Uterus (tissue), 4 donors: ENCODE results near the gene KLHL3. TPM values are rescaled to one million over a fixed set of nuclear protein-coding genes. Genes with fewer than 3 reads are reported as not detected.

ENCODE experiments used
- DNase-seq, 2 donors: peaks; one replicate each; pipeline ENCODE4 v3.0.0-alpha.2; 2019 to 2020
- H3K27ac ChIP-seq, 2 donors: fragments of 200-600 bp; sonication (generic); 1 replicate in 1 of 2; 2 replicates in 1 of 2; pipeline ENCODE4 v1.5.1; 2016 to 2018
- H3K27me3 ChIP-seq, 2 donors: fragments of 200-600 bp; sonication (generic); one replicate each; pipeline ENCODE4 v1.5.1; 2018 to 2019; ENCODE audit warnings: control low read depth in 1 of 2
- H3K36me3 ChIP-seq, 2 donors: fragments of 200-600 bp; sonication (generic); one replicate each; pipeline ENCODE4 v1.5.1; 2019; ENCODE audit warnings: control low read depth in 1 of 2
- H3K4me1 ChIP-seq, 2 donors: fragments of 200-600 bp; sonication (generic); one replicate each; pipeline ENCODE4 v1.5.1; 2018 to 2019; ENCODE audit warnings: control low read depth in 1 of 2
- H3K4me3 ChIP-seq, 2 donors: fragments of 200-600 bp; sonication (generic); 1 replicate in 1 of 2; 2 replicates in 1 of 2; pipeline ENCODE4 v1.5.1; 2018 to 2019; ENCODE audit warnings: mild to moderate bottlenecking in 1 of 2
- H3K9me3 ChIP-seq, 2 donors: fragments of 200-600 bp; sonication (generic); one replicate each; pipeline ENCODE4 v1.5.1; 2019; ENCODE audit warnings: control low read depth in 1 of 2
- CTCF ChIP-seq, 4 experiments: fragments of 200-600 bp in 2 of 4; fragments of 450-650 bp in 2 of 4; sonication (generic) in 2 of 4; IDR thresholded peaks; one replicate each; pipeline ENCODE4 v1.5.1; 2016 to 2019; ENCODE audit warnings: antibody characterized with exemption in 4 of 4, mild to moderate bottlenecking in 2 of 4, moderate library complexity in 1 of 4
- POLR2A ChIP-seq, 2 donors: fragments of 450-650 bp; IDR thresholded peaks; one replicate each; pipeline ENCODE4 v1.6.1; 2016; ENCODE audit warnings: antibody characterized with exemption in 2 of 2, mild to moderate bottlenecking in 1 of 2, moderate library complexity in 1 of 2
- intact Hi-C: fragments of 100-400 bp; cut with DNase I; formaldehyde crosslinking; loops from one replicate; pipeline ENCODE4 v1.15.1; 2023; ENCODE audit warnings: low total_unique reads
- microRNA counts, 2 donors: library from miRNA; unstranded; fragments of <30 nt; microRNA quantifications; one replicate each; lab custom pipeline; 2016 to 2017
- microRNA-seq: library from miRNA; unstranded; fragments of <30 nt; microRNA quantifications from one replicate; pipeline ENCODE4, GENCODE V29; 2016; ENCODE audit warnings: borderline microRNAs expressed, borderline replicate concordance
- small RNA-seq: library from RNA; depleted of rRNA; stranded (forward); fragments of <200 nt; gene quantifications from one replicate; pipeline ENCODE3, GENCODE V24; 2016
- total RNA-seq, 4 donors: library from RNA; depleted of rRNA in 3 of 4; stranded (reverse); fragments of >200 nt in 3 of 4; gene quantifications; one replicate each; pipeline versions ENCODE4 v1.1.0 to v1.2.4, GENCODE V29; 2014 to 2023
- donor health status: DM: yes; HTN: yes; CAD: no.

The KLHL3 gene
- total RNA-seq, 4 donors from 2014 or later = 3.1 to 21.8 (median 8.9) TPM

GRCh38 chr5:137572042-137572695, 163.7 kb downstream of the KLHL3 start:
- no peak for TF ChIP-seq POLR2A (IDR thresholded peaks at IDR 0.05)
- no peak for TF ChIP-seq CTCF (IDR thresholded peaks at IDR 0.05)
- no peaks in the 10 kb centered on the region for H3K4me1 ChIP-seq
- no peak overlapping the region for H3K4me3 ChIP-seq
- H3K27me3 ChIP-seq = no peaks in the 10 kb centered on the region
- no peak overlapping the region for H3K27ac ChIP-seq
- intact Hi-C loops = no loop called here
- H3K36me3 ChIP-seq = no peaks in the 10 kb centered on the region
- H3K9me3 ChIP-seq = no peaks in the 10 kb centered on the region
- DNase-seq = no peak

GRCh38 chr5:137570070-137570469, 165.8 kb downstream of the KLHL3 start:
- intact Hi-C loops = no loop called here
- Histone ChIP-seq H3K4me3 (no peak overlapping the region), H3K9me3 (no peaks in the 10 kb centered on the region), H3K27me3 (no peaks in the 10 kb centered on the region), H3K27ac (no peak overlapping the region), H3K4me1 (no peaks in the 10 kb centered on the region), H3K36me3 (no peaks in the 10 kb centered on the region)
- no peak for DNase-seq
- TF ChIP-seq POLR2A (IDR thresholded peaks at IDR 0.05) (no peak), CTCF (IDR thresholded peaks at IDR 0.05) (no peak)

MicroRNAs within 50 kb of the gene (microRNA counts, 767-probe panel; counts per million panel counts)
- 0 counts per million in 2 donors for microRNA hsa-miR-874 (lab: Ali Mortazavi, UCI)

Small RNAs within 50 kb of the gene (microRNA-seq; reads per million reads assigned to microRNA genes)
- gene MIR874 = 210 reads per million, percentile 63 among the genes with 10 or more reads in this experiment

Small RNAs within 50 kb of the gene (small RNA-seq; reads per million reads assigned to genes)
- 2.5 reads per million, percentile 78 among the genes with 10 or more reads in this experiment for gene MIR874

Other genes starting within 250 kb of the KLHL3 start
- 100 to 1,000 TPM in 1 of 4 donors, 10 to 100 TPM in 3; 31.8 to 131 (median 45.1) TPM for gene SPOCK1, start 236.8 kb downstream of the KLHL3 start, total RNA-seq
- 10 to 100 TPM in 2 of 4 donors, 1 to 10 TPM in 2; 5.9 to 44.7 (median 21.0) TPM for gene HNRNPA0, start 18.3 kb upstream of the KLHL3 start, total RNA-seq
- gene MYOT, start 131.8 kb upstream of the KLHL3 start, total RNA-seq = 1 to 10 TPM in 3 of 4 donors, under 1 TPM in 1; 0.51 to 2.7 (median 1.1) TPM
- gene PKD2L2, start 153.4 kb upstream of the KLHL3 start, total RNA-seq = not detected